Measurements from ENCODE around the gene TOP2A. TPM values are rescaled to one million over a fixed set of nuclear protein-coding genes. Genes with fewer than 3 reads are reported as not detected.

The TOP2A gene
- total and polyA plus RNA-seq, 4 donors, result 0.25 to 4.4 (median 1.9) TPM

Other genes with a start within 250 kb of the TOP2A start
- 10 to 100 TPM; 13.9 to 16.6 TPM for gene RAPGEFL1, start 240.4 kb downstream of the TOP2A start, total RNA-seq
- gene RAPGEFL1, start 240.4 kb downstream of the TOP2A start, polyA plus RNA-seq, result 1 to 10 TPM; 6.4 to 8.5 TPM
- 10 to 100 TPM; 26.2 to 28.6 TPM for gene WIPF2, start 198.6 kb downstream of the TOP2A start, total RNA-seq
- 10 to 100 TPM in 1 of 2 donors, 1 to 10 TPM in 1; 6.3 to 10.5 TPM for gene WIPF2, start 198.6 kb downstream of the TOP2A start, polyA plus RNA-seq
- gene CDC6, start 130.0 kb downstream of the TOP2A start, total RNA-seq, result 1 to 10 TPM; 1.7 to 2.5 TPM
- 1 to 10 TPM in 1 of 2 donors, under 1 TPM in 1; 0.38 to 1.6 TPM for gene CDC6, start 130.0 kb downstream of the TOP2A start, polyA plus RNA-seq
- gene RARA, start 108.7 kb downstream of the TOP2A start, total RNA-seq, result 10 to 100 TPM; 52.7 to 88.3 TPM
- gene RARA, start 108.7 kb downstream of the TOP2A start, polyA plus RNA-seq, result 10 to 100 TPM; 10.6 to 25.6 TPM
- gene GJD3, start 53.2 kb downstream of the TOP2A start, total RNA-seq, result 1 to 10 TPM; 1.8 to 2.2 TPM
- not detected for gene GJD3, start 53.2 kb downstream of the TOP2A start, polyA plus RNA-seq
- gene IGFBP4, start 25.6 kb upstream of the TOP2A start, total RNA-seq, result 1,000 to 10,000 TPM in 1 of 2 donors, 100 to 1,000 TPM in 1; 799 to 1,001 TPM
- gene IGFBP4, start 25.6 kb upstream of the TOP2A start, polyA plus RNA-seq, result 100 to 1,000 TPM in 1 of 2 donors, 10 to 100 TPM in 1; 99.2 to 457 TPM
- under 1 TPM in 1 of 2 donors, not detected in 1; 0.39 TPM for gene TNS4, start 83.7 kb upstream of the TOP2A start, total RNA-seq
- under 1 TPM in 1 of 2 donors, not detected in 1; 0.05 TPM for gene TNS4, start 83.7 kb upstream of the TOP2A start, polyA plus RNA-seq
- under 1 TPM; 0.62 to 0.84 TPM for gene CCR7, start 147.6 kb upstream of the TOP2A start, total RNA-seq
- under 1 TPM; 0.08 to 0.13 TPM for gene CCR7, start 147.6 kb upstream of the TOP2A start, polyA plus RNA-seq
- 10 to 100 TPM; 80.8 to 84.4 TPM for gene SMARCE1, start 229.9 kb upstream of the TOP2A start, total RNA-seq
- 10 to 100 TPM; 61.0 to 71.7 TPM for gene SMARCE1, start 229.9 kb upstream of the TOP2A start, polyA plus RNA-seq
- 1 to 10 TPM; 1.9 to 4.5 TPM for gene KRT222, start 247.3 kb upstream of the TOP2A start, total RNA-seq
- not detected for gene KRT222, start 247.3 kb upstream of the TOP2A start, polyA plus RNA-seq

Data from aorta (tissue), 4 donors.